Vagina (tissue), 2 donors: ENCODE measurements around the gene FGD4. TPM values are rescaled to one million over a fixed set of nuclear protein-coding genes. Genes with fewer than 3 reads are reported as not detected.

Source experiments
- DNase-seq, 2 donors: peaks; one replicate each; pipeline ENCODE4 v3.0.0-alpha.2; 2017; ENCODE audit errors: extremely low spot score in 2 of 2
- H3K27ac ChIP-seq: fragments of 200-600 bp; sonication (generic); one replicate; pipeline ENCODE4 v1.5.1; 2019
- H3K27me3 ChIP-seq: fragments of 200-600 bp; sonication (generic); one replicate; pipeline ENCODE4 v1.5.1; 2019
- H3K36me3 ChIP-seq, 2 donors: fragments of 200-600 bp; sonication (generic); one replicate each; pipeline ENCODE4 v1.5.1; 2017 to 2019
- H3K4me1 ChIP-seq: fragments of 200-600 bp; sonication (generic); one replicate; pipeline ENCODE4 v1.5.1; 2019
- H3K4me3 ChIP-seq, 2 donors: fragments of 200-600 bp; sonication (generic); 1 replicate in 1 of 2; 2 replicates in 1 of 2; pipeline ENCODE4 v1.5.1; 2016 to 2019
- H3K9me3 ChIP-seq: fragments of 200-600 bp; sonication (generic); one replicate; pipeline ENCODE4 v1.5.1; 2019
- CTCF ChIP-seq, 3 experiments: fragments of 450-650 bp in 2 of 3; fragments of 200-600 bp in 1 of 3; sonication (generic) in 1 of 3; IDR thresholded peaks; one replicate each; pipeline ENCODE4 v1.5.1; 2017 to 2019; ENCODE audit warnings: antibody characterized with exemption in 3 of 3, mild to moderate bottlenecking in 2 of 3, moderate library complexity in 2 of 3
- POLR2A ChIP-seq, 2 donors: fragments of 450-650 bp; IDR thresholded peaks; one replicate each; pipeline ENCODE4 v1.6.1; 2017; ENCODE audit warnings: antibody characterized with exemption in 2 of 2, mild to moderate bottlenecking in 2 of 2, moderate library complexity in 2 of 2
- POLR2AphosphoS5 ChIP-seq, 2 donors: sonication (generic); formaldehyde crosslinking; IDR thresholded peaks; one replicate each; pipeline ENCODE4 v1.9.0; 2017; ENCODE audit warnings: antibody characterized with exemption in 2 of 2, mild to moderate bottlenecking in 2 of 2, low read depth in 1 of 2; ENCODE audit not compliant: insufficient read depth in 1 of 2
- intact Hi-C: fragments of 100-400 bp; cut with DNase I; formaldehyde crosslinking; loops from one replicate; pipeline ENCODE4 v1.15.1; 2023
- total RNA-seq: library from RNA; depleted of rRNA; stranded (reverse); fragments of >200 nt; gene quantifications from one replicate; pipeline ENCODE4 v1.2.3, GENCODE V29; 2016

The FGD4 gene
- total RNA-seq, 1 donor from 2014 or later: 38.3 TPM

GRCh38 chr12:32460638-32461037, 61.3 kb downstream of the FGD4 start:
- H3K27me3 ChIP-seq: no peaks in the 10 kb centered on the region
- no peak for DNase-seq
- TF ChIP-seq CTCF (IDR thresholded peaks at IDR 0.05) (no peak), POLR2A (IDR thresholded peaks at IDR 0.05) (no peak), POLR2AphosphoS5 (IDR thresholded peaks at IDR 0.05; ENCODE audit: insufficient read depth in 1 of 2, low read depth in 1 of 2) (no peak)
- intact Hi-C loops: no loop called here
- no peak overlapping the region for H3K27ac ChIP-seq
- peaks cover 11% of the 10 kb centered on the region for H3K4me1 ChIP-seq
- no peaks in the 10 kb centered on the region for H3K9me3 ChIP-seq
- no peaks in the 10 kb centered on the region for H3K36me3 ChIP-seq
- no peak overlapping the region for H3K4me3 ChIP-seq

- no peak for TF ChIP-seq CTCF (IDR thresholded peaks at IDR 0.05)
- TF ChIP-seq POLR2A (IDR thresholded peaks at IDR 0.05): no peak
- TF ChIP-seq POLR2AphosphoS5 (IDR thresholded peaks at IDR 0.05; ENCODE audit: insufficient read depth in 1 of 2, low read depth in 1 of 2): no peak
- intact Hi-C loops: no loop called here
- H3K27me3 ChIP-seq: no peaks in the 10 kb centered on the region
- no peaks in the 10 kb centered on the region for H3K9me3 ChIP-seq
- no peak overlapping the region for H3K4me3 ChIP-seq
- H3K36me3 ChIP-seq: no peaks in the 10 kb centered on the region
- H3K27ac ChIP-seq: no peak overlapping the region
- DNase-seq: no peak
- H3K4me1 ChIP-seq: no peaks in the 10 kb centered on the region
Measured at GRCh38 chr12:32462908-32463307, 63.5 kb downstream of the FGD4 start.

GRCh38 chr12:32466187-32466586, 66.8 kb downstream of the FGD4 start:
- DNase-seq: no peak
- no peaks in the 10 kb centered on the region for H3K36me3 ChIP-seq
- H3K27me3 ChIP-seq: no peaks in the 10 kb centered on the region
- TF ChIP-seq CTCF (IDR thresholded peaks at IDR 0.05) (no peak), POLR2AphosphoS5 (IDR thresholded peaks at IDR 0.05; ENCODE audit: insufficient read depth in 1 of 2, low read depth in 1 of 2) (no peak), POLR2A (IDR thresholded peaks at IDR 0.05) (no peak)
- no peak overlapping the region for H3K4me3 ChIP-seq
- H3K27ac ChIP-seq: no peak overlapping the region
- H3K4me1 ChIP-seq: no peaks in the 10 kb centered on the region
- intact Hi-C loops: no loop called here
- H3K9me3 ChIP-seq: no peaks in the 10 kb centered on the region

- H3K36me3 ChIP-seq: no peaks in the 10 kb centered on the region
- TF ChIP-seq CTCF (IDR thresholded peaks at IDR 0.05) (no peak), POLR2A (IDR thresholded peaks at IDR 0.05) (no peak)
- no peaks in the 10 kb centered on the region for H3K9me3 ChIP-seq
- DNase-seq: no peak
- no peak overlapping the region for H3K27ac ChIP-seq
- H3K27me3 ChIP-seq: no peaks in the 10 kb centered on the region
- no peak overlapping the region for H3K4me3 ChIP-seq
- intact Hi-C loops: no loop called here
- no peaks in the 10 kb centered on the region for H3K4me1 ChIP-seq
Measured at GRCh38 chr12:32466986-32467711, 67.8 kb downstream of the FGD4 start.

DNA sequence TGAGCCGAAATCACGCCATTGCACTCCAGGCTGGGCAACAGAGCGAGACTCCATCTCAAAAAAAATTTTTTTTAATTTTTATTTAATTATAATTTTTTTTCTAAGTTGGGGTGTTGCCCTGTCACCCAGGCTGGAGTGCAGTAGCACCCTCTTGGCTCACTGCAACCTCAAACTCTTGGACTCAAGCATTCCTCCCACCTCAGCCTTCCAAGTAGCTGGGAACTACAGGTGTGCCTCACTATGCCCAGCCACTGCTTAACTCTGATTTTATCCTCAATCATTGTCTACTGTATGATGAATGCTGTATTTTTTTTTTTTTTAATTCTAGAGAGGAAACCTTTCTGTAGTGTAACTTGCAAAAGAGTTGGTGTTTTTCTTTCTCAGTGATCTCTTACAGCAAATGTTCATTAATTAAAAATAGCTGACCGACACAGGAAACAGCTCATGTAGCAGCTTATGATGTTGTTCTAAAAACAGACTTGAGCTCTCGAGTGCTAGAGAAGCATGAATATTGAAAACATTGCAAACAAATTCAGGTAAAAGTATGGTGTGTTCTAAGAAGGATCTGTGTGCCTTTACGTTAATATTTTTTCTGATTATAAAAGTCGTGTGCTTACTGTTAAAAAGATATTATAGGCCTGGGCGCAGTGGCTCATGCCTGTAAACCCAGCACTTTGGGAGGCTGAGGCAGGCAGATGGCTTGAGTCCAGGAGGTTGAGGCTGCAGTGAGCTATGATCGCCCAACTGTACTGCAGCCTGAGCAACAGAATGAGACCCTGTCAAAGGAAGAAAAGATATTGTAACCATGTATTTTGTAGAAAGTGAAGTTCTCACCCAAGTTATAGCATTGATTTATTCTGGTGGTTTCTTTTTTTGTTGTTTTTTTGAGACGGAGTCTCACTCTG, 68.9 kb downstream of the FGD4 start:
- DNase-seq: no peak
- no peaks in the 10 kb centered on the region for H3K9me3 ChIP-seq
- no peak overlapping the region for H3K4me3 ChIP-seq
- intact Hi-C loops: no loop called here
- H3K4me1 ChIP-seq: no peaks in the 10 kb centered on the region
- H3K36me3 ChIP-seq: no peaks in the 10 kb centered on the region
- no peak overlapping the region for H3K27ac ChIP-seq
- no peak for TF ChIP-seq POLR2AphosphoS5 (IDR thresholded peaks at IDR 0.05; ENCODE audit: insufficient read depth in 1 of 2, low read depth in 1 of 2)
- TF ChIP-seq POLR2A (IDR thresholded peaks at IDR 0.05): no peak
- TF ChIP-seq CTCF (IDR thresholded peaks at IDR 0.05): no peak
- no peaks in the 10 kb centered on the region for H3K27me3 ChIP-seq
